PC-9 (cell line): ENCODE data around the gene NXN. TPM values are rescaled to one million over a fixed set of nuclear protein-coding genes. Genes with fewer than 3 reads are reported as not detected.

ENCODE experiments used
- BruUV-seq: library from RNA; stranded (reverse); fragments of 400-500 nt; replicated peaks from 2 replicates; lab custom pipeline; 2021; lab: Mats Ljungman, UMichigan
- CTCF ChIA-PET: fragments of 300-600 bp; sonication (Branson Sonifier 250); formaldehyde crosslinking; loops from one replicate; lab custom pipeline; 2022; ENCODE audit warnings: antibody characterized with exemption; lab: Charles Lee
- POLR2A ChIA-PET: fragments of 300-600 bp; sonication (Branson Sonifier 250); formaldehyde crosslinking; loops from one replicate; lab custom pipeline; 2022; ENCODE audit warnings: antibody characterized with exemption; ENCODE audit not compliant: unreplicated experiment; lab: Charles Lee
- DNase-seq, 2 experiments: peaks; one replicate each; pipeline versions ENCODE4 v3.0.0 to v3.0.0-alpha.2; 2015 to 2022; ENCODE audit warnings: mixed read lengths in 1 of 2
- H2AFZ ChIP-seq: fragments of 200-600 bp; sonication (generic); 2 replicates; pipeline ENCODE4 v1.8.1; 2017; ENCODE audit warnings: antibody characterized with exemption
- H3F3A ChIP-seq: fragments of 200-600 bp; sonication (generic); 2 replicates; pipeline ENCODE4 v1.8.1; 2017; ENCODE audit warnings: antibody characterized with exemption, mild to moderate bottlenecking, low read depth; ENCODE audit not compliant: insufficient read depth
- H3K27ac ChIP-seq: fragments of 200-600 bp; sonication (generic); 2 replicates; pipeline ENCODE4 v1.6.1; 2016; ENCODE audit warnings: mixed run types
- H3K27me3 ChIP-seq: fragments of 200-600 bp; sonication (generic); 2 replicates; pipeline ENCODE4 v1.6.1; 2016; ENCODE audit warnings: low read depth, mixed run types; ENCODE audit not compliant: insufficient read depth
- H3K36me3 ChIP-seq: fragments of 200-600 bp; sonication (generic); 2 replicates; pipeline ENCODE4 v1.6.1; 2016; ENCODE audit warnings: low read depth, mixed run types
- H3K4me1 ChIP-seq: fragments of 200-600 bp; sonication (generic); replicated peaks from 2 replicates; pipeline ENCODE4 v1.6.1; 2016; ENCODE audit warnings: mixed run types; ENCODE audit not compliant: insufficient read depth
- H3K4me2 ChIP-seq: fragments of 200-600 bp; sonication (generic); 2 replicates; pipeline ENCODE4 v1.6.1; 2017; ENCODE audit warnings: mixed run types
- H3K4me3 ChIP-seq: fragments of 200-600 bp; sonication (generic); 2 replicates; pipeline ENCODE4 v1.6.1; 2016; ENCODE audit warnings: mixed run types
- H3K79me2 ChIP-seq: fragments of 200-600 bp; sonication (generic); 2 replicates; pipeline ENCODE4 v1.6.1; 2017; ENCODE audit warnings: low read depth, mixed run types
- H3K9me2 ChIP-seq: fragments of 200-600 bp; sonication (generic); 2 replicates; pipeline ENCODE4 v1.8.1; 2017; ENCODE audit warnings: mild to moderate bottlenecking; ENCODE audit not compliant: insufficient read depth
- H3K9me3 ChIP-seq: fragments of 200-600 bp; sonication (generic); 2 replicates; pipeline ENCODE4 v1.8.1; 2016; ENCODE audit warnings: low read depth; ENCODE audit not compliant: insufficient read depth
- H4K20me1 ChIP-seq: fragments of 200-600 bp; sonication (generic); 2 replicates; pipeline ENCODE4 v1.8.1; 2017; ENCODE audit not compliant: insufficient read depth
- CTCF ChIP-seq: fragments of 200-600 bp; sonication (generic); conservative IDR thresholded peaks from 2 replicates; pipeline ENCODE4 v1.6.1; 2017; ENCODE audit warnings: mixed run types, antibody characterized with exemption, mild to moderate bottlenecking, moderate library complexity
- EZH2 ChIP-seq: fragments of 200-600 bp; sonication (generic); IDR thresholded peaks from 2 replicates; pipeline ENCODE4 v1.8.0; 2017; ENCODE audit warnings: antibody characterized with exemption, low read depth
- intact Hi-C: fragments of 100-400 bp; cut with micrococcal nuclease; formaldehyde crosslinking; loops from one replicate; pipeline ENCODE4 v1.10.0; 2022; ENCODE audit not compliant: unreplicated experiment
- total RNA-seq: library from RNA; stranded (reverse); gene quantifications from 2 replicates; pipeline ENCODE4 v1.2.3, GENCODE V29; 2021

Gene NXN
- total RNA-seq, 1 experiment from 2014 or later: 59.8 TPM

DNA sequence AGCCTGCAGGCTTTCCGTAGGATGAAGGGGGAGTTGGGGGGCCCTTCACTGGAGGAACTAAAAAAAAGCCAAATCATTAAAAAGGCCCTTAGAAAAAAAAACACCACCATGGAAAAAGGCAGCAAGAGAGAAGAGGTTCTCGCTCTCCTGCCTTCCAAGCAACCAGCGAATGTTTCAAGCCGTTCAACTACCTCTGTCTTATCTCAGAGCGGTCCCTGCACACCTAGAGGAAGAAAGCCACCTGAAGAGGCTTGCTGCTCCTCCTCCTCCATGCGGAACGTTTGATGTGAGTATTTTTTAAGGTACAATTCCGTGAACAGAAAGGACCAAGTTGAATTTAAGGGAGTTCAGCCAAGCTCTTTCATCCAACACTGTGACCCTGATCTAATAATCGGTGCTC lies 9.2 kb downstream of the NXN start:
- intact Hi-C loops: no loop called here
- CTCF ChIA-PET: no interaction called here
- no peak for DNase-seq
- peaks cover 43% of the 10 kb centered on the region for H3K79me2 ChIP-seq
- H3K36me3 ChIP-seq: no peaks in the 10 kb centered on the region
- peaks cover 34% of the 10 kb centered on the region for H3K4me1 ChIP-seq
- no peak overlapping the region for H3K4me3 ChIP-seq
- H4K20me1 ChIP-seq: no peaks in the 10 kb centered on the region; the same call in none of the 2 replicates
- BruUV-seq: no TSS peak
- no peaks in the 10 kb centered on the region for H3K9me3 ChIP-seq
- H3K9me2 ChIP-seq: no peaks in the 10 kb centered on the region
- POLR2A ChIA-PET: no interaction called here
- no peak overlapping the region for H3K27ac ChIP-seq
- no peak for TF ChIP-seq EZH2
- no peak for TF ChIP-seq CTCF
- peaks cover 29% of the 10 kb centered on the region for H3F3A ChIP-seq
- no peak overlapping the region for H2AFZ ChIP-seq
- no peak overlapping the region for H3K4me2 ChIP-seq
- no peaks in the 10 kb centered on the region for H3K27me3 ChIP-seq

- H3K9me3 ChIP-seq: no peaks in the 10 kb centered on the region
- no peaks in the 10 kb centered on the region; the same call in none of the 2 replicates for H4K20me1 ChIP-seq
- no peak overlapping the region for H2AFZ ChIP-seq
- H3K4me3 ChIP-seq: no peak overlapping the region
- H3K79me2 ChIP-seq: peaks cover 38% of the 10 kb centered on the region
- no peaks in the 10 kb centered on the region for H3K36me3 ChIP-seq
- H3K27ac ChIP-seq: no peak overlapping the region
- no peaks in the 10 kb centered on the region for H3K9me2 ChIP-seq
- no TSS peak for BruUV-seq
- H3F3A ChIP-seq: peaks cover 29% of the 10 kb centered on the region
- TF ChIP-seq CTCF (no peak), EZH2 (no peak)
- CTCF ChIA-PET: no interaction called here
- no peak overlapping the region for H3K4me2 ChIP-seq
- H3K4me1 ChIP-seq: peaks cover 29% of the 10 kb centered on the region
- H3K27me3 ChIP-seq: no peaks in the 10 kb centered on the region
- intact Hi-C loops: no loop called here
- POLR2A ChIA-PET: no interaction called here
- no peak for DNase-seq
These were observed 9.7 kb downstream of the NXN start for GRCh38 chr17:969811-970355.

GRCh38 chr17:968812-969730 lies 10.5 kb downstream of the NXN start:
- H3K4me2 ChIP-seq: no peak overlapping the region
- no peaks in the 10 kb centered on the region for H3K9me2 ChIP-seq
- no peak overlapping the region for H2AFZ ChIP-seq
- H3F3A ChIP-seq: peaks cover 36% of the 10 kb centered on the region
- intact Hi-C loops: no loop called here
- H3K4me3 ChIP-seq: no peak overlapping the region
- CTCF ChIA-PET: no interaction called here
- POLR2A ChIA-PET: no interaction called here
- no peak overlapping the region for H3K27ac ChIP-seq
- H3K4me1 ChIP-seq: peaks cover 23% of the 10 kb centered on the region
- no peaks in the 10 kb centered on the region; the same call in none of the 2 replicates for H4K20me1 ChIP-seq
- H3K79me2 ChIP-seq: peaks cover 34% of the 10 kb centered on the region
- H3K36me3 ChIP-seq: no peaks in the 10 kb centered on the region
- TF ChIP-seq CTCF (no peak), EZH2 (no peak)
- no peaks in the 10 kb centered on the region for H3K27me3 ChIP-seq
- BruUV-seq: no TSS peak
- no peaks in the 10 kb centered on the region for H3K9me3 ChIP-seq
- no peak for DNase-seq
